ENCODE measurements around the gene HOTAIR.

DNA sequence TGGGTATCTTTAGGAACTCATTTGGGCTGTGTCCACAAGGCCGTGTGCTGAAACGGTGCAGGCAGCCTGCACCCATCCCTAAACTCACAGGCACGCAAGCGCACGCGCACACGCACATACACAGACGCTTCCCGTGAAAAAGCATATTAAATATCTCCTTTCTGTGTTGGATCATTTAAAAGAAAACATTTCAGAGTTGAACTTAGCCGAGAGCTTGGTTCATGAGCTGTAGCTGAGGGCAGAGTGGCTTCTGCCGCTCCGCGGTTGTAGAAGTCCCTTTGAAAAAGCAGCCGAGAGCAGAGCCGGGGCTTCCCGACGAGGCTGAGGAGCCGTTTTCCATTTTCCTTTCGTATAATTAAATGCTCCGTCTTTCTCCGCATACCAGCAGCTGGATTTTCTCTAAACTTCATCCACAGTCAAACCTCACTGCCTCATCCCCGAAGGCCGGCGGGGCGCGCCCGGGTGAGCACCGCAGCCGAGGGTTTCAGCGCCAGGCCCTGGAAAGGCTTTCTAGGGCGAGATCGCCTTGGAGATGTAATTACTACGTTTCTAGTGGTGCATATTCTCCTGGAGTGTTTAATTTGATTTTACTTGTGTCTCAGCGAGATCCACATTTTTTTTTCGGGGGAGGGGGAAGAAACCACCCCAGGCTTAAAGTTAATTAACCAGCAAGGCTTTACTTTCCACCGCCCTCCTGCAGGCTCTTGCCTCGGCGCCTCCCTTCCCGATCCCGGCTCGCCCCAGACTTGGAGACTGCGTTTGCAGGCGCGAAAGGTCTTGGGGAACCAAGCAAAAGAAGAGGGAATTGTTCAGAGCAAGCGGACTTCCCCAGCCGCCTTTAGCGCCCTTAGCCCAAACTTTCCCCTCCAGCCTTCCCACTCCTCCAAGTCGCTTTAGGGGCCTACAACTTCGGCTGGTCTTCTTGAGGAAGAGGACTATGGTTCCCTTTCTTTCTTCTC is 39.1 kb downstream of the HOTAIR start:
- TF ChIP-seq, protein P1, sequence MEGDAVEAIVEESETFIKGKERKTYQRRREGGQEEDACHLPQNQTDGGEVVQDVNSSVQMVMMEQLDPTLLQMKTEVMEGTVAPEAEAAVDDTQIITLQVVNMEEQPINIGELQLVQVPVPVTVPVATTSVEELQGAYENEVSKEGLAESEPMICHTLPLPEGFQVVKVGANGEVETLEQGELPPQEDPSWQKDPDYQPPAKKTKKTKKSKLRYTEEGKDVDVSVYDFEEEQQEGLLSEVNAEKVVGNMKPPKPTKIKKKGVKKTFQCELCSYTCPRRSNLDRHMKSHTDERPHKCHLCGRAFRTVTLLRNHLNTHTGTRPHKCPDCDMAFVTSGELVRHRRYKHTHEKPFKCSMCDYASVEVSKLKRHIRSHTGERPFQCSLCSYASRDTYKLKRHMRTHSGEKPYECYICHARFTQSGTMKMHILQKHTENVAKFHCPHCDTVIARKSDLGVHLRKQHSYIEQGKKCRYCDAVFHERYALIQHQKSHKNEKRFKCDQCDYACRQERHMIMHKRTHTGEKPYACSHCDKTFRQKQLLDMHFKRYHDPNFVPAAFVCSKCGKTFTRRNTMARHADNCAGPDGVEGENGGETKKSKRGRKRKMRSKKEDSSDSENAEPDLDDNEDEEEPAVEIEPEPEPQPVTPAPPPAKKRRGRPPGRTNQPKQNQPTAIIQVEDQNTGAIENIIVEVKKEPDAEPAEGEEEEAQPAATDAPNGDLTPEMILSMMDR (conservative IDR thresholded peaks at IDR 0.05; ENCODE audit: low read depth, low read length): no peak
- TF ChIP-seq EZH2 (IDR thresholded peaks at IDR 0.05; ENCODE audit: borderline replicate concordance, low read depth, low read length, poor library complexity, severe bottlenecking): no peak
